ENCODE results near the gene THBS2.

GRCh38 chr6:169251371-169251802 lies 2.3 kb downstream of the THBS2 start:
- TF ChIP-seq POLR2A (IDR thresholded peaks at IDR 0.05; ENCODE audit: borderline replicate concordance, extremely low read depth, insufficient read depth, insufficient read length) = no peak
- no peak for TF ChIP-seq CTCF (IDR thresholded peaks at IDR 0.05 in 2 of 3, conservative IDR thresholded peaks at IDR 0.05 in 1 of 3; ENCODE audit: borderline replicate concordance in 1 of 3, insufficient read depth in 1 of 3, low read depth in 2 of 3, low read length in 2 of 3)
- TF ChIP-seq ZNF274 (IDR thresholded peaks at IDR 0.05; ENCODE audit: low read depth, low read length) = no peak
- no peak for TF ChIP-seq JUND (IDR thresholded peaks at IDR 0.05)
- TF ChIP-seq SIN3A (IDR thresholded peaks at IDR 0.05; ENCODE audit: low read depth) = no peak
- no peak for TF ChIP-seq ATF3 (IDR thresholded peaks at IDR 0.05)
- no peak for TF ChIP-seq POLR2AphosphoS5 (IDR thresholded peaks at IDR 0.05; ENCODE audit: low read depth, low read length)

All from HCT116 (cell line).